SW480 (cell line): ENCODE measurements around the gene UBE4A.

Experiments used
- DNase-seq: peaks from one replicate; pipeline ENCODE4 v3.0.0-alpha.2; 2016; ENCODE audit warnings: low spot score

UBE4A gene

DNA sequence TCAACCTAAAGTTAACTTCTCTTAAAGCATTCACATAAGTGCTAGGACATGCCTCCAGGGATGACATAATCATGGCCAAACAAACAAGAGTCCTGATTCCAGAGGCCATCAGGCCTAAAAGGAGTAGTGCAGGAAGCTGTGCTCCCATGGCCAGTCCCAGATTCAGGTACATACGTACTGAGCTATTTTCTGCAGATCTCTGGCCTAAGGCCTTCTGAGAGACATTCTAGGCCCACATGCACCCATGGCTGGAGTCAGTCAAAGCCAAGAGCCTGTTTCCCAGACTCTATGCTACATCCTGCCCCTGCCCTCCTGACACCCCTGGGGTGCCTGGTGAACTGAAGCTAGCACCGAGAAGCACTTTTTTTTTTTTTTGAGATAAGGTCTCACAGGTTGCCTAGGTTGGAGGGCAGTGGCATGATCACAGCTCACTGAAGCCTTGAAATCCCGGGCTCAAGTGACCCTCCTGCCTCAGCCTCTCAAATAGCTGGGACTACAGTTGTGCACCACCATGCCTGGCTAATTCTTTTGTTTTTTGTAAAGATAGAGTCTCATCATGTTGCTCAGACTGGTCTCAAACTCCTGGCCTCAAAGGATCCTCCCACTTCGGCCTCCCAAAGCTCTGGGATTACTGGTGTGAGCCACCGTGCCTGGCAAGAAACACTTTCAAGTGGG is 17.4 kb upstream of the UBE4A start:
- no peak for DNase-seq

DNA sequence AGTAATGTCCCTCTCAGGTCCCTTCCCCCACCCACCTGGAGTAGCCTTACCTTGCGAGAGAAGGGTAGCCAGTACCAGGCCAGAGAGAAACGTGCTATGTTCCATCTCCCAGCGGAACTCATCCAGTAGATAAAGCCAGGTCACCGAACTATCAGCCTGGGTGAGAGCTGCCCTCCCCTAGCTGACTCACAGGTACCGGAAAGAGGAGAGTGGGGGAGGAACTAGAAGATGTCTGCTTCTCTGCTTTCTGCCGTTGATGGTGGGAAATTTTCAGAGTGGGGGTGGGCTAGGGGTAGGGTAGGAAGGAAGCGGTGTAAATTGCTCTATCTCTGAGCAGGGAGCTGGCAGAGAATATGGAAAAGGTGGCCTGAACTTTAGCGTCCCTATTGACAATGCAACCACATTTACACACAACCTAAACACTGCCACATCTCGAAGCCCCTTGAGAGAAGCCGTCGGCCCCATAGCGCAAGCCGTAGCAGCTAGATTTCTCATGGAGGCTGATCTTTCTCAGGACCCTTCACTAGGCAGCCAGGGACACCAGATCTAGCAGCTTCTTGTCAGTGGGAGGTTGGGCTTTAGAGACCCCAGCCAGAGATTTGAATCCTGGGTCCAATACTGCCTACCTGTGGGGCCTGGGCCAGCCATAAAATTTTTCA is 16.8 kb upstream of the UBE4A start, which contains the start of gene CD3D:
CD3D (minus strand) TSS at position 203 of the 659 bp plus-strand sequence; CDS start at position 105, 98 bp downstream.
- no peak for DNase-seq

DNA sequence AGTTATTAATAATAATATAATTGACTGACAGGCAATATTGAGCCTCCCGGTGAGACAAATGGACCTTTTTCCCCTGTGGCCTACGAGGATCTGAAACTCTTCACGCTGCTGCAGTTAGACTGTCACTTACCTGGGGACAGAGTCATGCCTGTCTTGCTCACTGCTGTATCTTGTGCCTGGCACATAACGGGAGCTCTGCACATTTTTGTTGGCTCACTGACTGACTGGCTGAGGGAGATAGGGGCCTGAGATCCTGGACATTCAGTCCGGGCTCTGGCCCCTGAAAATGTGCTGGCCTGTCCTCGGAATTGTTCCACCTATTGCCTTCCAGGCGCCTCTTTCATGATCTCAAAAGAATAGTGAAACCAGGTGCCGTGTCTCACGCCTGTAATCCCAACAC is 16.2 kb upstream of the UBE4A start:
- no peak for DNase-seq

DNA sequence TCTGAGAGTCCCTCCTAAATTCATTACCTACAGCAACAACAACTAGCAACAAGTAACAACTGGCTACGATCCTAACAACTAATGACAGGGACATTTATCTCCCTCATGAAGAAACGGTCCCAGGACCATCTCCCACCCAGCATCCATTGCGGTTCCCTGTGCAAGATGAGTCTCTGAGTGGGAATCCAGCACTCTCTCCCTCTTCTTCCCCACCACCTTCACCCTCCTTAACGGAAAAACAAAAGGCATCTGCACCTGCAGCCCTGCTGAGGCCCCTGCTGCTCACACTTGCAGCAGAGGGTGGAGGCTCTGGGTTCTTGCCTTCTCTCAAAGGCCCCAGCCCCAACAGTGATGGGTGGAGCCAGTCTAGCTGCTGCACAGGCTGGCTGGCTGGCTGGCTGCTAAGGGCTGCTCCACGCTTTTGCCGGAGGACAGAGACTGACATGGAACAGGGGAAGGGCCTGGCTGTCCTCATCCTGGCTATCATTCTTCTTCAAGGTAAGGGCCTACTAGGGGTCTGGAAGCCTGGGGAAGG is 15.4 kb upstream of the UBE4A start, which contains the start of gene CD3G:
CD3G (plus strand) TSS at position 364 of the 535 bp plus-strand sequence; CDS start at position 444, 80 bp downstream.
- DNase-seq: no peak

DNA sequence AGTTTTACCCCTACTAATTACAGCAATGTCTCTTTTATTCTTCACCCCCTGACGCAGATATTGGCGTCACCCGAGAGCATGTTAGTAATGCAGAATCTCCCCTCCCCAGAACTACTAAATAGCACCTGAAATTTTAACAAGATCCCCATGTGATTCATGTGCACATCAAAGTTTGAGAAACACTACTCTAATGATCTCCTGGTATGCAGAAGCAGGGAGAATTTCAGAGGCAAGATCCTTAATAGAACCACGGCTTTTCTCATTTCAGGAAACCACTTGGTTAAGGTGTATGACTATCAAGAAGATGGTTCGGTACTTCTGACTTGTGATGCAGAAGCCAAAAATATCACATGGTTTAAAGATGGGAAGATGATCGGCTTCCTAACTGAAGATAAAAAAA is 9.9 kb upstream of the UBE4A start:
- DNase-seq: no peak

DNA sequence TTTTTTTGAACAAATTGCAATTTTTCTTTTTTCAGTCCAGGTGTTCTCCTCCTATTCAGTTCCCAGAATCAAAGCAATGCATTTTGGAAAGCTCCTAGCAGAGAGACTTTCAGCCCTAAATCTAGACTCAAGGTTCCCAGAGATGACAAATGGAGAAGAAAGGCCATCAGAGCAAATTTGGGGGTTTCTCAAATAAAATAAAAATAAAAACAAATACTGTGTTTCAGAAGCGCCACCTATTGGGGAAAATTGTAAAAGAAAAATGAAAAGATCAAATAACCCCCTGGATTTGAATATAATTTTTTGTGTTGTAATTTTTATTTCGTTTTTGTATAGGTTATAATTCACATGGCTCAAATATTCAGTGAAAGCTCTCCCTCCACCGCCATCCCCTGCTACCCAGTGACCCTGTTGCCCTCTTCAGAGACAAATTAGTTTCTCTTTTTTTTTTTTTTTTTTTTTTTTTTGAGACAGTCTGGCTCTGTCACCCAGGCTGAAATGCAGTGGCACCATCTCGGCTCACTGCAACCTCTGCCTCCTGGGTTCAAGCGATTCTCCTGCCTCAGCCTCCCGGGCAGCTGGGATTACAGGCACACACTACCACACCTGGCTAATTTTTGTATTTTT is 6.2 kb upstream of the UBE4A start:
- peak; percentile 26 for DNase-seq

DNA sequence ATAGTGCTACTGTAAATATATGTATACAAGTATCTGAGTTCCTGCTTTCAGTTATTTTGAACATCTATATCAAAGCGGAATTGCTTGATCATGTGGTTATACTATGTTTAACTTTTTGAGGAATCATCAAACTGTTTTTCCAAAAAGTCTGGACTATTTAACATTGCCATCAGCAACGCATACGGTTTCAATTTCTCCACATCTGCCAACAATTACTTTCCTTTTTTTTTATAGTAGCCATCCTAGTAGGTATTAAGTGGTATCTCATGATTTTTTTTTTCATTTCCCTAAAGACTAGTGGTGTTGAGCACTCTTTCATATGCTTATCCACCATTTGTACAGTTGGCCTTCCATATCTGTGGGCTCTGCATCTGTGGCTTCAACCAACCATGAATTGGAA is 1.3 kb upstream of the UBE4A start:
- no peak for DNase-seq

DNA sequence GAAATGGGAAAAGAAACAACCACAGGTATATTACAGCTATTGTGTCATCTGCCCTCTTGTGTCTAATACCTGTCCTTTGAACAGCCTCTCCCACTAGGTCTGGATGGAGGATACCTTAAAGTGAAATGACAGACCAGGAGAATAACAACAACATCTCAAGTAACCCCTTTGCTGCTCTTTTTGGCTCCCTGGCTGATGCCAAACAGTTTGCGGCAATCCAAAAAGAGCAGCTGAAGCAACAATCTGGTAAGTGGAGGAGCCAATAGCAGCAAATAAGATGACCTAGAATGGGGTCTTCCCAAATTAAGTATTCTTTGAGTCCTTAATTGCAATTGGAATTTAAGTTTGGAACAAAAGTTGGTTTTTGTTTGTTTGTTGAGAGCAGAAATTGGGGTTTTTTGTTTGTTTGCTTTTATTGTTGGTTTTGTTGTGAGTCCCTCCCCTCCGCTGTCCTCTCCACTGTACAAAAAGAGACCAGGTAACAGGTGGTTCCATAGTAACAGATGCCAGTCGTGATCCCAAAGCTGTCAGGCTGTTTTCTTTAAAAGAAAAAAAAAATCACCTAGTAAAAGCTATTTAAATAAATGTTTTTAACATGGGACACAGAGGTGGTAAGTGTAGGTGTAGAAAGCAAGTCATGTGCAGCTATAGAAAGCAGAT is 5.7 kb downstream of the UBE4A start:
- no peak for DNase-seq

DNA sequence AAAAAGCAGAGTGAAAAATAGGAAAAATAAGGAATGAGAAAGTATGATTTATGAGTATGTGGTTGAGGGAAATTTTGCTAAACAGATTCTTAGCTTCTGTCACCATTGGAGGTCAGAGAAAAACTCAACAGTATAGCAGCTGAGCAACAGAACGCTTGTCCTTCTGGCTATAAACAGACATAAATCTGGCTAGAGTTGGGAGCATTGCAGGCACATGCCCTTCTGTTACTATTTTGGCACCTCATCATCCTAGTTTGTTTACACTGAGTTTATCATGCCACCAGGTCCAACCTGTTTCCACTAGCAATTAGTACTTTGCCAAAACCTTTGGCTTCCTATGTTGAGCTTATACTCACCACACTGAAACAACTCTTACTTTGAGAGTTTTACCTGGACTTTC is 6.9 kb downstream of the UBE4A start:
- no peak for DNase-seq

DNA sequence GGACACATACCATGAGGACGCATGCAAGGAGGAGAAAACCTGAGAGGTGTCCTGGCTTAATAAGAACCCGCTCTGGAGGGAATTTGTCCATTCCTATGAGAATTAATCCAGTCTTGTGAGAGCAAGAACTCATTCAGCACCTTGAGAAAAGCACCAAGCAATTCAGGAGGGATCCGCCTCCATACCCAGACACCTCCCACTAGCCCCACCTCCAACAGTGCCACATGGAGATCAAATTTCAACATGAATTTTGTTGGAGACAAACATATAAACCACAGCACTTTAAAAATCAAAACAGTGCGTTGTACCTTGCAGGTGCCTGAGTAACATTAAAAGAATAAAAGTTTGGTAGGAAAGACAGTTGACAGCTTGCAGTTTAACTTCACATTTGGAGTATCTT is 11.4 kb downstream of the UBE4A start:
- no peak for DNase-seq

DNA sequence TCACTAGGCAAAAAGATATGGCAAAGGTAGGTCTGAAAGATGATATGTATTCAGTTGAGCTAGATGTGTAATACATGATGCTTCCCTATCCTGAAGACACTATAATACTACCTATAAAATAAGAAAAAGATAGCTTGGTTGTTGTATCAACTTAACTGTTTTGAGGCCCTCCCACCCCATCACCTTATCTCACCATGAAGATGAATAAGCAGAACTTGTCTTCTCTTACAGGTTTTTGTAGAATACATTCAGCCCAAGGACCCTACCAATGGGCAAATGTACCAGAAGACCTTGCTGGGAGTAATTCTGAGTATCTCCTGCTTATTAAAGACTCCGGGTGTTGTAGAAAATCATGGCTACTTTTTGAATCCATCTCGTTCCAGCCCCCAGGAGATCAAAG is 13.9 kb downstream of the UBE4A start:
- no peak for DNase-seq

DNA sequence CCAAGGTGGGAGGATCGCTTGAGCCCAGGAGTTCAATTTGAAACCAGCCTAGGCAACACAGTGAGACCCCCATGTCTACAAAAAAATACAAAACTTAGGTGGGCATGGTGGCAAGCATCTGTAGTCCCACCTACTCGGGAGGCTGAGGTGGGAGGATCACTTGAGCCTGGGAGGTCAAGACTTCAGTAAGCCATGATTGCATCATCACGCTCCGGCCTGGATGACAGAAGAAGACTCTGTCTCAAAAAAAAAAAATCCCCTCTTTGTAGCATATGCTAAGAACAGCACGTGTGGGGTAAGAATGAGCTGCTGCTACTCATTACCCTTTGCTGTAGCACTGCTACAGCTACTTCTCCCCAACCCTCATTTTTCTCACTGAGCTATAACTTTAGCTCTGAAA is 14.5 kb downstream of the UBE4A start:
- DNase-seq: no peak

DNA sequence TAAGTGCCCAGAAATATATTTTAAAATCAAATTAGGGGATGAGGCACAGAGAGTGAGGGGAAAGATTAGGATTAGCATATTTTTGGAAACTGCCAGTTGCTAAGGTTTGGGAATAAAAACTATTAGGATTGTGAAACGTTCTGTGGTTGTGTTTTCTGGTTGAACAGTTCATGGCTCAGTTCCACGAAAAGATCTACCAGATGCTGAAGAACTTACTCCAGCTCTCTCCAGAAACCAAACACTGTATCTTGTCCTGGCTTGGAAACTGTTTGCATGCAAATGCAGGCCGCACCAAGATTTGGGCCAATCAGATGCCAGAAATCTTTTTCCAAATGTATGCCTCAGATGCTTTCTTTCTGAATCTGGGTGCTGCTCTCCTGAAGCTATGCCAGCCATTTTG is 15.3 kb downstream of the UBE4A start:
- no peak for DNase-seq

DNA sequence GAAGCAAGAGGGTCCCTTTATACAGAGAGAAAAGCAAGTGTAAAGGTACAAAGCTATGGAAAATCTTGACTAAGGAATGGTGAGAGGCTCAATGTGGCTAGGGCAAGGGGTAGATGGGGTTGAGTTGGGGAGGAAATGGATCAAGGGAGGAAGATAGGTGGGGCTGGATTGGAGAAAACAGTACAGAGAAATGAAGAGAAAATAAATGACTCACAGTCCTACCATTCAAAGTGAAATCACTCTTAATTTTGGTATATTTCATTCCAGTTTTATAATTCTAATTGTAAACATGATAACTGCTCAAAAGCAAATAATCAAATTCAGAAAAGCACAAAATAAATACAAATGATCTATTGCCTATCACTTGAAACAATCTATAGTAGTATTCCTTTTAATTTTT is 16.6 kb downstream of the UBE4A start:
- DNase-seq: no peak

DNA sequence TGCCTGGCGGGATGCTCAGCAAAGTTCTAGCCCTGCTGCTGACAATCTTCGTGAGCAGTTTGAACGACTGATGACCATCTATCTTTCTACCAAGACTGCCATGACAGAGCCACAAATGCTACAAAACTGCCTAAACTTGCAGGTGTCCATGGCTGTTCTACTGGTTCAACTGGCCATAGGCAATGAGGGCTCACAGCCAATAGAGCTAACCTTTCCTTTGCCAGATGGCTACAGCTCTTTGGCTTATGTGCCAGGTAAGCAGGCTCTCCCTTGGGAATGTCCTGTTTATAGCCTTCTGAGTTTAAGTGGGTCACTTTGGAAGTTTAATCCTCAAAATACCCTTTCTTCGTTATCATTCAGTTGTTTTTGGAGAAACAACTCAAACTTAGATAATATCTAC is 20.1 kb downstream of the UBE4A start:
- DNase-seq: no peak

DNA sequence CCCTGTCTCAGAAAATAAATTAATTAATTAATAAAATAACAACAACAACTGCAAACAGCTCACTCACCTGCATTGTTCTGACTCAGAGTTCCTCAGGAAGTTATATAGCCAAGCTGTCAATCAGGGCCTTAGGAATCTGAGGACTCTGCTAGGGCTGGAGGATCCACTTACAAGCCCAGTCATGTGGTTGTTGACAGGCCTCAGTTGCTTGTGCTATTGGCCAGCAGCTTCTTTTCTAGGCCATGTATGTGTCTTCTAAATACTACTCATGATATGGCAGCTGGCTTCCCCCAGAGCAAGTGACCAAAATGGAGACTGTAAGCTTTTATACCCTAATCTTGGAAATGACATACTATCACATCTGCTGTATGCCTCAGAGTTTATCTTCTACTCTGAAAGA is 21.2 kb downstream of the UBE4A start:
- DNase-seq: no peak

DNA sequence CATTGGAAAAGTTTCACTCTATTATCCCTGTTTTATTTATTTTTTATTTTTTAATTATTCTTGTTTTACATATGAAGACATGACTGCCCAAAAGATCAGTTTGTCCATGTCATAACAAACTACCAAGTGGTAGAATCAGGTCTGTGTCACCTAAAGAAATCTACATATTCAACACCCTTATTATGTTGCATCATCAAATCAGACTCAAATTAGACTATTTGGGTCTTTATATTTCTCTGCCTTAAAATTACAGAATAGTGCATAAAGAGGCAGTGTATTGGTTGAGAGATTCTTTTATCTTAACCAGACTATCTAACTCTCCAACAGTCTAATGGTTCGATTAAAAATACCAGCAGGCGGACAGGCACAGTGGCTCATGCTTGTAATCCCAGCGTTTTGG is 23.6 kb downstream of the UBE4A start:
- DNase-seq: no peak

DNA sequence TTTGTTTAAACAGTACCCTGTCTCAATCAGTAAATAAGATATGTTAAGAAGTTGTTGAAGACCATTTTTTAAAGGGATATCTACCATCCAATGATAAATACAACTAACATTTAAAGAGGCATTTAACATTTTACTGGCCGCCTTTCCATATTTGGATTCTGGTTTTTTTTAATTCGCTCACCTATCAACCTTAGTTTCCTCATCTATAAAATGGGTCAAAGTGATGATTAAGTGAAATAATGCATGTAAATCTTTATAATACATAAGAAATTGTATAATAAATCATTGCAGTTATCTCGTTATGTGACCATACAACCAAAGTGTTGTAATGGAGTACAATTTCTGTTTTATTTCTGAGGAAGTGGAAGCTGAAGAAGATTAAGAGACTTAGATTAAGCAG is 24.3 kb downstream of the UBE4A start:
- no peak for DNase-seq

DNA sequence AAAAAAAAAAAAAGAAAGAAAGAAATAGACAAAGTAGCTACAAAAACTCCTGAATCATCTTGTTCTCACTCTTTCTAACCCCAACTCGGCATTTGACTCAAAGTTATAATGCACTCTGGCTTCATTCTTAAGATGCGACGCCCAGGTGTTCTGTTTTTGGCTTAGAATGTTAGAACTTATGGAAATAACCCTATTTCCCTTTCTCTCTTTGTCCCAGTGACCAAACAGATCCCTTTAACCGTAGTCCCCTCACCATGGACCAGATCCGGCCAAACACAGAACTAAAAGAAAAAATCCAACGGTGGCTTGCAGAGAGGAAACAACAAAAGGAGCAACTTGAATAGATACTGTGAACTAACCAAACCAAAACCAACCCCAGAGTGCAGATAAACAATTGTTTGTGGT is 36.7 kb downstream of the UBE4A start:
- no peak for DNase-seq

DNA sequence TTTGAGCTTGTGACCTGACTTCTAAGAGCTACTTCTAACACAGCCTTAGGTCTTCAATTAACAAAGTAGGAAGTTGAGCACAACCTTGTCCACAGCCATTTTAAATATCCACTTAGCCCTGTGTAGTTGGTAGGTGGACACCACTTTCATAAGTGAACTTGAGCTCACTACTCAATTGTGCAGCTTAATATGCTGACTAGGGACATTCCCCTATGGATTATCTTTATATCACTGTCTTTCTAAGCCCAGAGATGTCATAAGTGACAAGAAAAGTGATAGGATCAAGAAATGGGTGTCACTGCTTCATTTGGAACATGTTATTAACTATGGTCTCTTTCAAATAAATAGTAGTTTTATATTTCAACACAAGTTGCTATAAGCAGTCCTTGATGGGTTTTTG is 38.0 kb downstream of the UBE4A start:
- DNase-seq: no peak

DNA sequence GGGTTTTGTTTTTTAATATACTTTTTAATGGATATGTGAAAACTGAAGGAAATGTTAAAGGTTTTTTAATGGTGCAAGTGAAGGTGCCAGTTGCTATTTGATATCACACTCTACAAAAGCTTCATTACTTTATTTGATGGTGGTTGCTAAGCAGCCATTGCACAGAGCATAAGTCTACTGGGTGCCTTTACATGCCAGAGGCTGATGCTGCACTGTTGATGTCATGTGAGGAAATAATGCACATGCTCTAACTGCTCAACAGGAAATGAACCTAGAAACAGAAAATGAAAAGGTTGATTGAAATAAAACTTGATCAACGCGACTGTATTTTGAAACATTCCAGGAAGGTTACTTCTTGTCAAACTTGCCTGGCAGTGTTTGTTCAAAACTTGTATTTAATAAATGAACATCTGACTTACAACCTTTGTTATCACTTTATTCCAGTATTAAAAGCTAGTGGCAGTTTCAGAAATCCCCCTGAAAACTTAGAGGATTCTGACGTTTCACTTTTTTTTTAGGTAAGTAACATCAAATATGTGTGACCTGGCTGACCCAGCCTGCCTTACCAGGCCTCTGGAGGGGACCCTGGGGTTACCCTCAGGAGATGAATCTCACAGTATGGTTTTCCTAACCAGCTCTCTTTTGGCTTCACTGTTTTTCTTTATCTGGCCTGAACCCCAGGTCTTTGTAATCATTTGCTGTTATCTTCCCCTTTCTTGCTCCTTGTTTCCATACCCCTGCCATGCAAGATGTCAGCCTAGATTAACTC is 39.6 kb downstream of the UBE4A start:
- no peak for DNase-seq
